HepG2 (cell line): Measurements from ENCODE around the gene PIK3R5. TPM values are rescaled to one million over a fixed set of nuclear protein-coding genes. Genes with fewer than 3 reads are reported as not detected.

ENCODE experiments used
- ATAC-seq: fragments of 200-7000 bp; cut with Tn5 transposase; 3 replicates; pipeline ENCODE4 v1.9.1; 2020; ENCODE audit warnings: mild to moderate bottlenecking, moderate library complexity
- BruUV-seq: library from RNA; stranded (reverse); fragments of 400-500 nt; replicated peaks from 2 replicates; lab custom pipeline; 2021; lab: Mats Ljungman, UMichigan
- CTCF ChIA-PET: fragments of 300-600 bp; formaldehyde crosslinking; extraction: SDS; loops from one replicate; lab custom pipeline; 2021; ENCODE audit warnings: low total read pairs, inconsistent platforms, low intra/inter-chr PET ratio; lab: Yijun Ruan, JAX
- POLR2A ChIA-PET: fragments of 350-600 bp; sonication (Branson Sonifier 250); formaldehyde crosslinking; loops from one replicate; lab custom pipeline; 2020; ENCODE audit warnings: antibody characterized with exemption, inconsistent platforms; lab: Yijun Ruan, JAX
- DNase-seq: peaks from one replicate; pipeline ENCODE4 v3.0.0-alpha.2; 2015; ENCODE audit warnings: low spot score
- FAIRE-seq: peaks from 3 replicates; lab custom pipeline; 2011; peaks lifted over from hg19 to GRCh38; lab: Jason Lieb, UNC
- H2AFZ ChIP-seq: one replicate; pipeline ENCODE4 v1.6.1; 2011; ENCODE audit warnings: low read length, inconsistent platforms
- H3K27ac ChIP-seq: fragments of 300-600 bp; 3 replicates; pipeline ENCODE4 v1.8.0; 2011; ENCODE audit warnings: mixed run types, mild to moderate bottlenecking, mixed read lengths, low read length, inconsistent platforms; ENCODE audit not compliant: insufficient read depth; ENCODE audit errors: extremely low read length
- H3K27me3 ChIP-seq, 2 experiments: fragments of 200-600 bp in 1 of 2; 2 replicates in 1 of 2; 3 replicates in 1 of 2; pipeline versions ENCODE4 v1.6.0 to v1.8.0; 2011; ENCODE audit warnings: low read length in 2 of 2, mild to moderate bottlenecking in 2 of 2, moderate library complexity in 2 of 2, inconsistent platforms in 1 of 2; ENCODE audit not compliant: insufficient read depth in 2 of 2, control insufficient read depth in 1 of 2
- H3K36me3 ChIP-seq, 2 experiments: fragments of 200-600 bp in 1 of 2; replicated peaks in 1 of 2; 2 replicates in 1 of 2; 3 replicates in 1 of 2; pipeline versions ENCODE4 v1.5.1 to v1.8.0; 2011; ENCODE audit warnings: low read length in 2 of 2, inconsistent platforms in 1 of 2; ENCODE audit not compliant: insufficient read depth in 2 of 2, control insufficient read depth in 1 of 2
- H3K4me1 ChIP-seq: 2 replicates; pipeline ENCODE4 v1.5.1; 2012; ENCODE audit warnings: low read length, inconsistent platforms; ENCODE audit not compliant: insufficient read depth
- H3K4me2 ChIP-seq: 2 replicates; pipeline ENCODE4 v1.6.0; 2011; ENCODE audit warnings: low read depth, low read length, inconsistent platforms
- H3K4me3 ChIP-seq, 3 experiments: fragments of 200-600 bp in 1 of 3; sonication (generic), shearing (Covaris generic) in 1 of 3; replicated peaks in 1 of 3; 2 replicates each; pipeline ENCODE4 v1.5.1; 2011 to 2016; ENCODE audit warnings: low read length in 3 of 3, inconsistent platforms in 2 of 3, low read depth in 2 of 3, mild to moderate bottlenecking in 2 of 3, control low read depth in 1 of 3, mixed read lengths in 1 of 3; ENCODE audit not compliant: insufficient read depth in 1 of 3
- H3K79me2 ChIP-seq: one replicate; pipeline ENCODE4 v1.6.1; 2011; ENCODE audit warnings: low read length, inconsistent platforms; ENCODE audit not compliant: insufficient read depth
- H3K9ac ChIP-seq: 2 replicates; pipeline ENCODE4 v1.6.0; 2011; ENCODE audit warnings: mild to moderate bottlenecking, low read depth, low read length, inconsistent platforms; ENCODE audit not compliant: insufficient read depth
- H3K9me3 ChIP-seq: 2 replicates; pipeline ENCODE4 v1.5.1; 2012; ENCODE audit warnings: mild to moderate bottlenecking, low read length
- H4K20me1 ChIP-seq: 2 replicates; pipeline ENCODE4 v1.6.0; 2011; ENCODE audit warnings: inconsistent platforms, mild to moderate bottlenecking, low read length, moderate library complexity; ENCODE audit not compliant: insufficient read depth
- CREB1 ChIP-seq, 2 experiments: fragments of 450-650 bp in 1 of 2; IDR thresholded peaks; 2 replicates each; pipeline ENCODE4 v1.6.1; 2016 to 2017; ENCODE audit warnings: control low read depth in 1 of 2, mild to moderate bottlenecking in 1 of 2, missing compliant biosample characterization in 1 of 2, missing genetic modification characterization in 1 of 2
- DR1 ChIP-seq: sonication (generic); formaldehyde crosslinking; IDR thresholded peaks from 2 replicates; pipeline ENCODE4 v1.8.0; 2021; ENCODE audit warnings: mild to moderate bottlenecking, missing genetic modification reagents, inconsistent platforms
- HOXA7 ChIP-seq: sonication (generic); formaldehyde crosslinking; IDR thresholded peaks from 2 replicates; pipeline ENCODE4 v1.8.1; 2022; ENCODE audit warnings: mild to moderate bottlenecking, missing genetic modification reagents, moderate library complexity
- MBNL3 ChIP-seq: fragments of 250-450 bp; sonication (Bioruptor Pico); conservative IDR thresholded peaks from 2 replicates; pipeline ENCODE4 v1.8.0; 2022; ENCODE audit warnings: mild to moderate bottlenecking, inconsistent platforms
- U2AF1 ChIP-seq: fragments of 200-400 bp; formaldehyde crosslinking; optimal IDR thresholded peaks from 2 replicates; pipeline ENCODE3; 2017; ENCODE audit warnings: mild to moderate bottlenecking, low read depth, low read length
- ZNF543 ChIP-seq: sonication (generic); formaldehyde crosslinking; IDR thresholded peaks from 2 replicates; pipeline ENCODE4 v1.4.0; 2020; ENCODE audit warnings: mild to moderate bottlenecking, missing genetic modification reagents
- ZNF549 ChIP-seq: sonication (generic); formaldehyde crosslinking; IDR thresholded peaks from 2 replicates; pipeline ENCODE4 v1.5.0; 2020; ENCODE audit warnings: missing genetic modification reagents
- ZNF616 ChIP-seq: sonication (generic); formaldehyde crosslinking; IDR thresholded peaks from 2 replicates; pipeline ENCODE4 v1.5.0; 2020; ENCODE audit warnings: low read depth, mild to moderate bottlenecking, missing genetic modification reagents
- WGBS: methylation state at CpG from one replicate; pipeline ENCODE4 v1.1.6; 2017; ENCODE audit warnings: low lambda C conversion rate; 5-methylcytosine and 5-hydroxymethylcytosine counted together
- in situ Hi-C: cut with HindIII; loops from 2 replicates; pipeline ENCODE4 v1.10.0; 2017; ENCODE audit warnings: low pct_unique_long_range_greater_than_20kb; ENCODE audit not compliant: extremely low pct_ligation_motif_present
- intact Hi-C: fragments of 100-400 bp; cut with micrococcal nuclease; formaldehyde crosslinking; loops from one replicate; pipeline ENCODE4 v1.10.0; 2022; ENCODE audit not compliant: unreplicated experiment
- polyA plus RNA-seq, 8 experiments: library from polyadenylated mRNA; depleted of rRNA in 3 of 8; stranded (reverse) in 7 of 8; unstranded in 1 of 8; fragments of >200 nt; fragmentation: Illumina TruSeq in 4 of 8; extraction: Trizol in 4 of 8; gene quantifications; 2 replicates each; pipeline versions ENCODE4 v1.2.1 to v1.2.3, GENCODE V29; 2011 to 2016; ENCODE audit warnings: low read depth in 4 of 8, missing spikeins in 1 of 8, mixed read lengths in 1 of 8; ENCODE audit not compliant: insufficient read depth in 1 of 8
- total RNA-seq, 5 experiments: library from RNA; depleted of rRNA; stranded (reverse); fragments of >200 nt; fragmentation: Illumina TruSeq; extraction: Trizol; gene quantifications; 2 replicates each; pipeline ENCODE4 v1.2.3, GENCODE V29; 2016; ENCODE audit warnings: low read depth in 1 of 5
- TF ChIP-seq, protein P1 (sequence below): IDR thresholded peaks from 2 replicates; pipeline ENCODE4 v1.6.1; 2016; ENCODE audit warnings: low read depth, borderline replicate concordance
- TF ChIP-seq, protein P2 (sequence below): sonication (generic); formaldehyde crosslinking; IDR thresholded peaks from 2 replicates; pipeline ENCODE4 v1.4.0; 2020; ENCODE audit warnings: mild to moderate bottlenecking, low read depth, missing genetic modification reagents
- TF ChIP-seq, protein P3 (sequence below): sonication (generic); formaldehyde crosslinking; IDR thresholded peaks from 2 replicates; pipeline ENCODE4 v1.8.0; 2022; ENCODE audit warnings: missing genetic modification reagents, mild to moderate bottlenecking, borderline replicate concordance
- TF ChIP-seq, protein P4 (sequence below): IDR thresholded peaks from 2 replicates; pipeline ENCODE4 v1.6.1; 2016; ENCODE audit warnings: missing compliant biosample characterization, missing genetic modification reagents, borderline replicate concordance

PIK3R5 gene
- total and polyA plus RNA-seq, 2 of the 13 experiments (the other 11 are each of a cell fraction or from before 2014, with no cell fraction given) = not detected

DNA sequence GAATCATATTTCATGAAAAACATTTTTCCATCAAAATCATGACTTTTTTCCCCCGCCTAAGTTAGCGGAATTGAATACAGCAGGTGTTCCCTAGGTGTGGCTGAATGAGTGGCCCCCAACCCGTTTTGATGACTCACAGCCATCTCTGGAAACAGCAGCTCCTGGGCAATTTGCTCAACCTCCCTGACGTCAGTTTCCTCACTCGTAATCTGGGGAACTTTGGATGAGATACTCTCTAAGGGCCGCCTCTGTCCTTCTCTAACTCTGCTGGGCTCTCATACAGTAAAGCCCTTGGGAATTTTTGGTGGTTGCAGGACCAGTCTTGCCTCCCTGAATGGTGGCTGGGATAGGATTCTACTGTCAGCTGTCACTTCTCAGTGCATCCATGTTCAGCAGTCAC is 44.2 kb upstream of the PIK3R5 start:
- intact Hi-C loops (no loop called here), in situ Hi-C loops (no loop called here)
- 3% methylated on average over 6 of the region's 6 CpGs for WGBS
- Histone ChIP-seq H3K9me3 (no peaks in the 10 kb centered on the region), H3K27ac (no peak overlapping the region), H3K9ac (no peak overlapping the region), H2AFZ (no peak overlapping the region), H3K4me2 (no peak overlapping the region), H3K36me3 (no peaks in the 10 kb centered on the region), H3K79me2 (no peaks in the 10 kb centered on the region), H3K4me1 (no peaks in the 10 kb centered on the region), H3K27me3 (peaks cover 6 to 38% of the 10 kb centered on the region in 2 experiments; a peak in 4 of 5 replicates), H4K20me1 (no peaks in the 10 kb centered on the region), H3K4me3 (no peak overlapping the region)
- BruUV-seq = no TSS peak
- TF ChIP-seq CREB1 (IDR thresholded peaks at IDR 0.05) (peak; percentile 55), CREB1 (CRISPR knock-in tag; IDR thresholded peaks at IDR 0.05) (no peak), ZNF543 (CRISPR knock-in tag) (no peak)
- CTCF ChIA-PET = no interaction called here
- DNase-seq (no peak), FAIRE-seq (no peak), ATAC-seq (no peak)
- POLR2A ChIA-PET = no interaction called here

DNA sequence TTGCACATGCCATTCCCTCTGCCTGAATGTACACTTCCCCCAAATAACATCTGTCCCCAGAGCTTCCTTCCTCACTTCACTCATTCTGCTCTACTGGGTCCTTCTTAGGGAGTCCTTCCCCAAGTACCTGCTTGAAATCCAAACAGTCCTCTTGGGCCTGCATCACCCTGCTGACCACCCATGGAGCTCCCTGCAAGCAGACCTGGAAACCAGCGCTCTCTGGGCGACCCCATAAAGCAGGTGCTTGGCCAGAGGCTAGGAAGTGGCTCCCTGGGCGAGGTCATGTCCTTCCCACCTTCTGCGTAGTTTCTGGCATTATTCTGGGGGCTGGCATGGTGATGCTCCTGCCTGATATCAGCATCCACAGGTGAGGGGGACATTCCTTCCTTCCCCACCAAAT is 43.6 kb upstream of the PIK3R5 start:
- no peak overlapping the region for H3K4me2 ChIP-seq
- BruUV-seq = no TSS peak
- H2AFZ ChIP-seq = no peak overlapping the region
- TF ChIP-seq DR1 (CRISPR knock-in tag) = no peak
- TF ChIP-seq, protein P1, sequence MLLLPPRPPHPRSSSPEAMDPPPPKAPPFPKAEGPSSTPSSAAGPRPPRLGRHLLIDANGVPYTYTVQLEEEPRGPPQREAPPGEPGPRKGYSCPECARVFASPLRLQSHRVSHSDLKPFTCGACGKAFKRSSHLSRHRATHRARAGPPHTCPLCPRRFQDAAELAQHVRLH = no peak
- TF ChIP-seq MBNL3 (CRISPR knock-in tag) = no peak
- TF ChIP-seq U2AF1 = no peak
- TF ChIP-seq ZNF616 (CRISPR knock-in tag) = no peak
- TF ChIP-seq, protein P2, sequence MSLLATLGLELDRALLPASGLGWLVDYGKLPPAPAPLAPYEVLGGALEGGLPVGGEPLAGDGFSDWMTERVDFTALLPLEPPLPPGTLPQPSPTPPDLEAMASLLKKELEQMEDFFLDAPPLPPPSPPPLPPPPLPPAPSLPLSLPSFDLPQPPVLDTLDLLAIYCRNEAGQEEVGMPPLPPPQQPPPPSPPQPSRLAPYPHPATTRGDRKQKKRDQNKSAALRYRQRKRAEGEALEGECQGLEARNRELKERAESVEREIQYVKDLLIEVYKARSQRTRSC (CRISPR knock-in tag) = no peak
- TF ChIP-seq, protein P3, sequence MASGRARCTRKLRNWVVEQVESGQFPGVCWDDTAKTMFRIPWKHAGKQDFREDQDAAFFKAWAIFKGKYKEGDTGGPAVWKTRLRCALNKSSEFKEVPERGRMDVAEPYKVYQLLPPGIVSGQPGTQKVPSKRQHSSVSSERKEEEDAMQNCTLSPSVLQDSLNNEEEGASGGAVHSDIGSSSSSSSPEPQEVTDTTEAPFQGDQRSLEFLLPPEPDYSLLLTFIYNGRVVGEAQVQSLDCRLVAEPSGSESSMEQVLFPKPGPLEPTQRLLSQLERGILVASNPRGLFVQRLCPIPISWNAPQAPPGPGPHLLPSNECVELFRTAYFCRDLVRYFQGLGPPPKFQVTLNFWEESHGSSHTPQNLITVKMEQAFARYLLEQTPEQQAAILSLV = no peak
- TF ChIP-seq, protein P4, sequence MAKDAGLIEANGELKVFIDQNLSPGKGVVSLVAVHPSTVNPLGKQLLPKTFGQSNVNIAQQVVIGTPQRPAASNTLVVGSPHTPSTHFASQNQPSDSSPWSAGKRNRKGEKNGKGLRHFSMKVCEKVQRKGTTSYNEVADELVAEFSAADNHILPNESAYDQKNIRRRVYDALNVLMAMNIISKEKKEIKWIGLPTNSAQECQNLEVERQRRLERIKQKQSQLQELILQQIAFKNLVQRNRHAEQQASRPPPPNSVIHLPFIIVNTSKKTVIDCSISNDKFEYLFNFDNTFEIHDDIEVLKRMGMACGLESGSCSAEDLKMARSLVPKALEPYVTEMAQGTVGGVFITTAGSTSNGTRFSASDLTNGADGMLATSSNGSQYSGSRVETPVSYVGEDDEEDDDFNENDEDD (CRISPR knock-in tag) = no peak
- no peak for TF ChIP-seq ZNF549 (CRISPR knock-in tag)
- no peak for TF ChIP-seq HOXA7 (CRISPR knock-in tag)
- no peaks in the 10 kb centered on the region for H3K36me3 ChIP-seq
- ChIA-PET CTCF (no interaction called here), POLR2A (no interaction called here)
- no peak for ATAC-seq
- H3K4me3 ChIP-seq = no peak overlapping the region
- intact Hi-C loops (no loop called here), in situ Hi-C loops (no loop called here)
- no peaks in the 10 kb centered on the region for H3K9me3 ChIP-seq
- no peaks in the 10 kb centered on the region for H3K79me2 ChIP-seq
- H3K27ac ChIP-seq = no peak overlapping the region
- no peaks in the 10 kb centered on the region for H4K20me1 ChIP-seq
- WGBS = 5% methylated on average over 4 of the region's 4 CpGs
- H3K4me1 ChIP-seq = no peaks in the 10 kb centered on the region
- peaks cover 8 to 40% of the 10 kb centered on the region in 2 experiments; a peak in 4 of 5 replicates for H3K27me3 ChIP-seq
- DNase-seq = no peak
- H3K9ac ChIP-seq = no peak overlapping the region
- no peak for FAIRE-seq
